Amygdala (tissue), 56 donors: ENCODE measurements around the gene ZNF45.
"Not testable (repeated sequence)": the region's sequence is repeated elsewhere in the genome, so short reads cannot be mapped to it uniquely, and the experiment has no call there.

ENCODE experiments used
- DNase-seq, 56 donors: peaks; one replicate each; lab custom pipeline; 2025; lab: John Stamatoyannopoulos, UW

ZNF45 gene

GRCh38 chr19:43914051-43914450 is 21.0 kb downstream of the ZNF45 start:
- no peak for DNase-seq

- no peak for DNase-seq
Observed at GRCh38 chr19:43913383-43913782, 21.7 kb downstream of the ZNF45 start.

- DNase-seq, result no peak
Observed at GRCh38 chr19:43910884-43911283, 24.2 kb downstream of the ZNF45 start.

- DNase-seq, result no peak
Observed at GRCh38 chr19:43908659-43909058, 26.4 kb downstream of the ZNF45 start.

GRCh38 chr19:43906774-43907173 is 28.3 kb downstream of the ZNF45 start:
- no peak for DNase-seq

- DNase-seq, result no peak
Observed at GRCh38 chr19:43905897-43906296, 29.2 kb downstream of the ZNF45 start.

GRCh38 chr19:43902399-43902798 is 32.7 kb downstream of the ZNF45 start:
- DNase-seq, result no peak

GRCh38 chr19:43901395-43902390 is 33.4 kb downstream of the ZNF45 start:
- peak in 55 of 56 donors; percentile 9 to 84 (median 64) for DNase-seq

- DNase-seq, result no peak
Observed at GRCh38 chr19:43895727-43896308, 39.3 kb downstream of the ZNF45 start.

GRCh38 chr19:43883864-43884263 is 51.2 kb downstream of the ZNF45 start, which contains the start of gene ZNF404:
TSS of gene ZNF404 (minus strand) at chr19:43883964.
- no peak for DNase-seq

GRCh38 chr19:43880483-43880882 is 54.6 kb downstream of the ZNF45 start:
- no peak for DNase-seq

GRCh38 chr19:43872547-43873336 is 62.3 kb downstream of the ZNF45 start:
- DNase-seq, result no peak

- DNase-seq, result not testable (repeated sequence)
Observed at GRCh38 chr19:43866923-43867322, 68.2 kb downstream of the ZNF45 start.
